Right lobe of liver (tissue), 4 donors: ENCODE measurements around the gene SLC5A3.

Experiments
- CTCF ChIP-seq, 4 donors: fragments of 200-600 bp in 3 of 4; fragments of 450-650 bp in 1 of 4; IDR thresholded peaks; one replicate each; pipeline versions ENCODE4 v1.5.1 to v1.8.0; 2016 to 2022; ENCODE audit warnings: antibody characterized with exemption in 4 of 4, mild to moderate bottlenecking in 2 of 4
- POLR2A ChIP-seq: fragments of 450-650 bp; IDR thresholded peaks from one replicate; pipeline ENCODE4 v1.6.1; 2017; ENCODE audit warnings: antibody characterized with exemption, mild to moderate bottlenecking
- donor health status: DM: no; HTN: no; CAD: no.
- donor health status: DM: no; HTN: no; CAD: no.
- donor health status: DM: no; HTN: yes; CAD: no.

- TF ChIP-seq CTCF (IDR thresholded peaks at IDR 0.05) (no peak), POLR2A (no peak)
These were observed 9.4 kb downstream of the SLC5A3 start for GRCh38 chr21:34082769-34083168.
